CD1c-positive myeloid dendritic cell (primary cell): ENCODE results near the gene ETFB.
A peak's percentile ranks its signal among the peaks of the same experiment; 100 is the strongest.

Experiments used
- DNase-seq: peaks from one replicate; pipeline ENCODE4 v3.0.0-alpha.2; 2016; ENCODE audit errors: extremely low spot score

ETFB gene

DNA sequence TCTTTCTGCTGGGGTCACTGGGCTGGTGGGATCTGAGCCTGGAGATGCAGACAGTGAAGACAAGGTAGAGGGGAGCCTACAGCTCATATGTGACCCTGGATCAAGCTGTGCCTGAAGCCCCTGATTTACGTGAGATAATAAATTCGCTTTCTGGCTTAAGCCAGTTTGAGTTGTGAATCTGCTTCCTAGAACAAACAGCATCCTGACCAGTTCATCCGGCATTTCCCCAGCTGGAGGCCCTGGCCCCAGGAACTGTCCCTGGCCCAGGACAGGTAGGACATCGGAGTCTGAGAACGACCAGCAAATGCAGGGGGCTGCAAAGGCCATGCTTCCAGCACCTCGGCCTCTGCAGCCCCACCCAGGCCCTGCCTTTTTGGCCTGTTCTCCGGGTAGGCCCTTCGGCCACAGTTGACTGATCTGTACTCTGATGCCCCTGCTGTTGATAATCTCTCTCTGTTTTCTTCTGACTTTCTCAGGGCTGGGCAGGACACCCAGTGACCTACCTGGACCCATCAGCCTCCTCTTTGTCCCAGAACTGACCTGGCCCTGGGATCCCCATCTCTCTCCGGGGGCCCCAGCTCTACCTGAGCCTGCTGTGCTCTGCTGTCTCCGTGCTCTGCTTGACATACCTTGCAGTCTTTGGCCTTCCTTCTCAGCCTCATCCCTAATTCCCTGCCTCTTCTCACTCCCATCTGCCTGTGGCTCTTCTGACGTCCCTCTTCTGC, 14.8 kb downstream of the ETFB start:
- DNase-seq: no peak

DNA sequence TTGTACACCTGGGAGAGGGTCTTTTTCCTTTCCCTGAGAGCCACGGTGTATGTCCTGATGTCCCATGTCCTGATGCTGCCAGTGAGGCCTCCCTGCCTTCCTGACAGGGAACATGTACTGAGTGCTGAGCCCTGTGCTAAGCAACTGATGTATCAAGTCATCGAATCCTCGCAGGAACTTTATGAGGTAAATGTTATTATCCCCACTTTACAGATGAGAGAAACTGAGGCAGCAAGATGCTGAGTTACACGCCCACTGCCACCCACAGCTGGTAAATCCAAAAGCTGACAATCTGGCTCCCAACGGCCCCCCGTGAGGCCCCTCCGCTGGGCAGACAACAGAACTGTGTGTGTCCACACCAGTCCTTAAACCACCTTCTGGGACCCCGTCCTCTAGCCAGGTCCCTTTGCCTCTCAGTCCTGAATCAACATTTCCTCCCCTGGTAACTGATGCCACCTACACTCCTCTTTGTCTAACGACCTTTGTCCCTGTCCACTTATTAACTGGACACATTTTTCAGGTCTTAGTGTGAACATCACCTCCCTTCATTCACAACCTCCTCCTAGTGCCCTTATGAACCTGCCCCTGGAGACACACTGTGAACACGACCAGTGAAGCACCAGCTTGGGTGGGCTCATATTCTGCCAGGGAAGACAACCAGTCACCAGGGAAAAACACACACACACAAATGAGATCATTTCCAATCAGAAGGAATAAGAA, 18.8 kb downstream of the ETFB start:
- no peak for DNase-seq

DNA sequence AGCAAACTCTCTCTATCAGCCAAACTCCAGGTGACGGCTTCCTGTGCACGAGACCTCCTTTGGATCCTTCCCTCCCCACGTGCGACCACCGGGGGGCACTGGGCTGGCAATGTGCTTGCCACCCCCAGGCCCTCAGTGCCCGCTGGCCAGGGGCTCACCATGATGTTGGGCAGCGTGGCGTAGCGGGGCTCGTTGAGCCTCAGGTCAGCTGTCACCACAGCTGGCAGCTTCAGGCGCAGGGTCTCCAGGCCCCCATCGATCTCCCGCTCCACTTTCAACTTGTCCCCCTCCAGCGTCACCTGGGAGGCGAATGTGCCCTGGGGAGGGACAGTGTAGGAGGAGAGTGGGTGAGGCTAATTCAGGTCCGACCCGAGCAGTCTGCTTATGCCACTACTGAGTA, 19.4 kb downstream of the ETFB start:
- DNase-seq: no peak

DNA sequence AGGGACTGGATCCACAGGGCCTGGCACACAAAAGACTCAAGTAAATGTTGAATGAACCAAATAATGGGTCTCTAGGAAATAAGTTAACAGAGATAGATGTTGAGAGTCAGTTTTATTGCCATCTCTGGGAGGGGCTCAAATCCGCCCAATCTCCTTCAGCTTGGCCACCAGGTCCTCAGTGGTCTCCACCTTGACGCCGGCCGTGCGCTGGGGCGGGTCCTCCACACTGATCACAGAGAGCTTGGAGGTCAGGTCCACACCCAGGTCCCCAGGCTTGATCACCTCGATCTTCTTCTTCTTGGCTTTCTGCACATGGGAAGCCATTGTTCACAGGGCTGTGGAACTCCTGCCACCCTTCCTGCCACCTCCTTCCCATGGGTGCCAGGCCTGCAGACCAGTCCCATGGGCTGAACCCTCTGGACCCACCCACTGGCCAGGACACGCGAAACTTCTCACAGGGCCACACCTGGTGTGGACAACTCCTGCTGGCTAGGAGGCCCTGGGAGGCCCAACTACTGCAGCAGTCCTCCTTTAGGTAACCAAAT, 21.0 kb downstream of the ETFB start:
- no peak for DNase-seq

DNA sequence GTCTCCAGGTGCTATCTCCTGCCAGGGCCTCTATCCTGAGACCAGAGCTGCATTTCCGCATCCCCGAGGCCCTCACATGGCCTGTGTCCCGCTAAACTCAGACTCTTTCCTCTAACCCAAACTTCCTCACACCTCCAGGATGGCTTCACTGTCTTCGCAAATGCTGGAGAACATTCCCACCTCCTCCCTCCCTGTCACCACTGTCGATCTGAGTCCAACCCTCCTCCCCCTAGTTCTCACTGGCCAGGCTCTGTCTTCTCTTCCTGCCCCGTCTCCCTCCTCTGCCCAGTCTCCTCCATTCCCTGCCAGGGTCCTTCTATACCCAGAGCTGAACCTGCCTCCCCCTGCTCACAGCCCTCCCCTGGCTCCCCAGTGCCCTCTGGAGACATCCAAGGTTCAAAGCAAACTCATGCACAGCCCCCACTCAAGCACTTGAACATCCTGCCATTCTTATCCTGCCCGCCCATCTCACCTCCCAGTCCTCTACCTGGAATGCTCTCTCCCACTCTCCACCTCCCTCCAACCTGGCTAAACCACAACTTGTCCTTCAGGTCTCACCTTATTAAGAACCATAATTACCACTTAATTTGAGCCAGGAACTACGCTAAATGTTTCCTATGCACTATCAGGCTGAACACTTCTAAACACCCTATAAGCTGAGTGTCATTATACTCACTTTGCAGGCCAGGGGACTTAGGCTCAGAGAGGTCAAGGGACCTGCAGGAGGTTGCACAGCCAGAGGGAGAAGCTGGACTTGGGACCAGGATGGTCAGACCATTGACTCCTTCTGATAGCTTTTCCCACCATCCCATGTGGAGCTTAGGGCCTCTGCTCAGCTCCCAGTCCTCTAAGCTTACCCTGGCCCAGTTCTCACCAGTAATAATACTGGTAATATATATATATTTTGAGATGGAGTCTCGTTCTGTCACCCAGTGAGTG, 23.3 kb downstream of the ETFB start:
- DNase-seq: no peak

DNA sequence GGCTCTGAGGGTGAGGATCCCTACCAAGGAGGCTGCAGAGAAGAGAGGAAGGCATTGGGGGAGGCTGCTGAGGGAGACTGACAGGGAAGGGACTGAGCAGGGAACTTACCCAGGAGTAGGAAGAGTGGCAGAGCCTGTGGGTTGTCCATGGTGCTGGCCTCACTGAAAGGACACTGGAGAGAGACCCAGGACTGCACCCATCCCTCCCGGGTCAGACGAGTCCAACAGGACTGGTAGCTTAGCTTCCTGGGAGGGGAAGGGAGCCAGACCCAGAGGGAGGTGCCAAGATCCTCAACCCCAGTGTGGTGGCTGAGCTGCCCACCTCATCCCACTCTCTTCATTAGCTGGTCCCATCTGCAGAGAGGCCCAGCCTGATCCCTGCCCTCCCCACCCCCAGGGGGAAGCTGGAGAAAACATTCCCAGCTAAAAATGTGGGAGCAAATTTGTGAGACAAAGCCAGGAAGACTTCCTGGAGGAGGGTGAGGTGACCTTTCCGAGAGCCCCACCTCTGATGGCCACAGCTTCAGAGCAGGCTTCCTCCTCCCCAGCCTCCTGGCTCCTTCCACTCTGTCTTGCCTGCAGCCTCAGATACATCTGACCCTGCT, 24.1 kb downstream of the ETFB start, which contains the start of gene VSIG10L:
TSS of gene VSIG10L (minus strand) at position 164 of the 605 bp plus-strand sequence. CDS start at position 149, 15 bp downstream.
- no peak for DNase-seq

DNA sequence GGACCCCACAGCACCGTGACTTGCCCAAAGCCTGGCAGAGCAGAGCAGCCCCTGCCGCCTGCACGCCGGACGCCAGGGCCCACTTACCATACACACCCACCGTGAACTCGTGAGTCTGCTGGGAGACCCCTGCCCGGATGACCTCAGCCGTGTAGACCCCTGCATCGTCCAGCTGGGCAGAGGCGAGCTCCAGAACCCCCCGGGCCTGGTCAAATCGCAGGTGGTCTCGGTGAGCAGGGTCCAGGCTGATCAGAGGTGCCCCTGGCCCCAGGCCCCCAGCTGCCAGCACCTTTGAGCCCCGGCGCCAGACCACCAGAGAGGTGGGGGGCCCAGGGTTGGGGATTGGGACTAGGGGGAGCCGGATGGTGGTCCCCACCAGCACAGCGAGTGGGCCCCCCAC, 25.1 kb downstream of the ETFB start:
- DNase-seq: no peak

DNA sequence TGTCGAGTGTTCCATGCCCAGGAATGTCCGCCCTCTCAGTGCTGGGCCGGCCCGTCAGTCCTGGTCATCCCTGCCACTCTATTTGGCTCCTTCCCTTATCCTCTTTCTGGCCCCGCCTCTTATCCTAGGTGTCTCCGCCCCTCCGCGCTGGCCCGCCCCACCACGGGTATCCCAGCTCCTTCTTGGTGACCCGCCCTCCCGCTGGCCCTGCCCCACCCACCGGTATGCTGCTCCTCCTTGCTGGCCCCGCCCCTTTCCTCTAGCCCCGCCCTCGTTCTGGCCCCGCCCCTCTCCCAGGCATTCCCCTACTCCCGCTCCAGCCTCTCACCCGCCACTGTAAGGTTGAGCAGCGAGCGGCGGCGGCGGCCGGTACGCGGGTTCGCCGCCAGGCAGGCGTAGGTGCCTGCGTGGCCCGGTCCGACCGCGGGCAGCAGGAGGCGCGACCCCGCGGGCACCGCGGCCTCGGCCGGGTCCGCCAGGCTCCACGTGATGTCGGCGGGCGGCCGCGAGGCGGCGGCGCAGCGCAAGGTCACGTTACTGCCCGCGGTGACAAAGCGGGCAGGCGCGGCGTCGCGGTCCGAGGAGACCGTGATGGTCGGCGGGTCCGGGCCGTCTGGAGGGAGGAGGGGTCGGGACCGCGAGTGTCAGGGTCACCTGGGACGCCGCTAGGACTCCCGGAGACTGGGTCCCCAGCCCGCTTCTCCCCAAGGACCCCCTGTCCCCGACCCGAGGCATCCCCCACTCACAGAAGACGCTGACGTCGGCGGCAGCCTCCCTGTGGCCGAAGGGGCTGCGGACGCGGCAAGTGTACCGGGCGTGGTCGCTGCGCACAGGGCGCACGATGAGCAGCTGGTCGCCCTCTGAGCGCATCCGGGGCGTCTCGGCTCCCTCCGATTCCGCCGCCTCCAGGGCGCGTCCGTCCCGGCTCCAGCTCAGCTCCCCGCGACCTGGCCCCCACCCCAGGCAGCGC, 26.2 kb downstream of the ETFB start:
- DNase-seq: peak; percentile 97

DNA sequence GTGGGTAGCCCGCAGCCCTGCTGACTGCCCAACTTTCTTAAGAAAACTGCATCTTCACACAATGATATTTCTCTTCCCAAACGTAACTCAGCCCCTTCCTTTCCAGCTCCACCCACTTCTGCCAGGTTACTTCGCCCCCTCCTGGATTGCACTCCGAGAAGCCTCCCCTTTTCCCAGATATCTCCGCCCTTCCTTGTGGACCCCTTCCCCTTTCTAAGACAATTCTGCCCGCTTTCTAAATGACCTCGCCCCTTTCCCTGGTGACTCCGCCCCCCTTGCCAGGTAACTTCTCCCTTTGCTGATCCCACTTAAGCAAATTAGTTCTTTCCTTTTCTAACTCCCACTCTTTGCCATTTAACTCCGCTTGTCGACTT, 26.9 kb downstream of the ETFB start:
- DNase-seq: no peak

DNA sequence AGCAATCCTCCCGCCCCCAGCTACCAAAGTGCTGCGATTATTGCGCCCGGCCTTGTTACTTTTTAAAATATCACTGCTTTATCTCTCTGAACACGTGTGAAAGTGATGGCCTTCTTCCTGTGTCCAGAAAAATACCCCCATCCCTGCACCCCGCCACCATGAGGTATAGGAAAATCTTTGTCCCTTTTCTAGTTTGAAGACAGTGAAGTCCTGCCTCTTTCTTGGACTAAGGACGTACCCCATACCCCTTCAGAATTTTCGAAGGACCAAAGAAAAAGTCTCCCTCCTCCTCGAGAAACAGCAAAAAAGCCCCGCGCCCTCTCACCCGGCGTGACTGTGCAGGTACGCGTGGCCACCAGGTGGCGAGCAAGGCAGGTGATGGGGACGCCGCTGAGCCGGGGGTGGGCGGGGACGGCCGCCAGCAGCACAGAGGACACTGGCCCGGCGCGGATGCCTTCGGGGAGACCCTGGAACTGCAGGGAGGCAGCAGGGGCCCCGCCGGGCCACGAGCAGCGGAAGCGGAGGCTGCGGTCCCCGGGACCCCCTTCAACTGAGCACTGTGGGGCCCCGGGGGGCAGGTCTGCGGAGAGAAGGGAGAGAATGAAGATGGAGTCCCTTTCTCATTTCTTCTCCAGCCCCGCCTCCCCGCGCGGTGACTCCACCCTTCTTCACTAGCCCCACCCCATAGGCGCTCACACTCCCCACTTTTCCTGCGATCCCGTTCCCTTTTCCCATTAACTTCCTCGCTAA, 27.4 kb downstream of the ETFB start:
- DNase-seq: peak; percentile 80

DNA sequence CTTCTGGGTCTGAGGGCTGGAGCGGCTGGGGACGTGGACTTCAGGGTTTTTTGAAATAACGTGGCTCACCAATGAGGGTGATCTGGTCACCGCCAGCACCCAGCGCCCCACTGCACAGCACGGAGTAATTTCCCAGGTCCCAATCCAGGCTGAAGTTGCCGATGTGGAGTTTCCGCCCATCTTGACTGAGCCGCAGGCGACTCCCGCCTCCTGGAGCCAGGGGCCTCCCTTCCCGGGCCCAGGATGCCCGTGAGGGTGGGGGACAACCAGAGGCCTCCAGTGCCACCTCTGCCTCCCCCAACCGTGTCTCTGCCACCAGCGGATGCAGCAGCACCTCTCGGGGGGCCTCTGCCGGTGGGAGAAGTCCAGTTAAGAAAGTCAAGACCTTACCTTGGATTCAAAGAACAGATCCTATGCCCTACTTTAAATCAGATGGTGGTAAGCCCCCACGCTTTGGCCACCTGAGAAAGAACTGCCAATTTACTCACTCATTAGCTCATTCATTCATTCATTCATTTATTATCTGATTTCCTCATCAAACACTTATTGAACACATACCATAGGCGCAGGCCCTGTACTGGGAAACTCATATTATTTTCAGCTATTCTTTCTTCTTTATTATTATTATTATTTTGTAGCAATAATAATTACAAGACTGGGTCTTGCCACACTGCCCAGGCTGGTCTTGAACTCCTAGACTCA, 28.2 kb downstream of the ETFB start:
- DNase-seq: no peak

DNA sequence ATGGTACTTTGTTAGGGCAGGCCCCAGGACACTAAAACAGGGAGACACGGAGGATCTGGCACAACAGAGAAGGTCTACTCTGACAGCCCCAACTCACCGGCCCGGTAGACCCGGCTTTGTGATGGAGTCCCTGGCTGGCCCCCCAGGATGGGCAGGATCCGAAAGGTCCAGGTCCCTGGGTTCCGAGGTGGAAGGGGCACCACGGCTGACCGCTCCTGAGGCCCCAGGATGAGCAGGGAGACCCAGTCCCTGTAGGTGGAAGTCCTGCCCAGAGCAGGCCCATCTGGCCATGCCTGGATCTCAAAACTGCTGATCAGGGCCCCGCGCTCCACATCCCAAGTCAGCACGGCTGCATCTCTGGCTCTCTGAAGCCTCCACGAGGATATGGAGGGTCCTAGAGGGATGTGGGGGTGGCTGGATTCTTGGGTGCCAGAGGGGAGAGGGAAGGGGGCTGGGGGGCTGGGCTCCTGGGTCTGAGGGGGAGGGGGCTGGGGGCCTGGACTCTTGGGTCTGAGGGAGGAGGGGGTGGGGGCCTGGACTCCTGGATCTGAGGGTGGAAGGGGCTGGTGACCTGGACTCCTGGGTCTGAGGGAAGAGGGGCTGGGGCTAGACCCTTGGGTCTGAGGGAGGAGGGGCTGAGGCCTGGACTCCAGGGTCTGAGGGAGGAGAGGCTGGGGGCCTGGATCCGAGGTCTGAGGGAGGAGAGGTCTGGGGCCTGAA, 28.9 kb downstream of the ETFB start:
- no peak for DNase-seq

DNA sequence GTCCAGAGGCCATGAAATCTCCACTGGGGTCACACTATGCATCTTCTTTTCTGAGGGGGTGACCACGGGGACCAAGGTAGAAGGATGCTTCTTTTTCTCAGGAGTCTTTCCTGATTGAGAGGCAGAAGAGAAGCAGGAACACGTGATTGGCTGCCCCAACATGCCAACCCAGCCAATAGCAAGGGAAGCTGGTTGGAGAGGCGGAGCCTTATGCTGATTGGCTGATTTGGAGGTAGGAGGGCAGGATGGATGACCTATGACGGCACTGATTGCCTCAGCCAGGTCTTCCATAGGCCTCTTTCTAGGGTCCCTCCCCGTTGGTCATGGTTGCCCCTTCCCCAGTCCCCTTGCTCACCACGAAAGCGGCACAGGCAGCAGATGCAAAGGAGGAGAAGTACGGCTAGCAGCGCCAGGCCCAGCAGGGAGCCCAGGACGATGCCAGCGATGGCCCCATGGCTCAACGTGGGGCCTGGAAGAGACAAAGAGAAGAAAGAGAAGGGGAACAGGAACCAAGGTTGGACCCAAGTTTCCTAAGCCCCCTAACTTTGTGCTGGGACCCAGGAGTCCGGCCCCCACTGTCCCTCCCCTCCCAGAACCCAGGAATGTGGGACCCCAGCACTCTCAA, 32.2 kb downstream of the ETFB start:
- DNase-seq: no peak

DNA sequence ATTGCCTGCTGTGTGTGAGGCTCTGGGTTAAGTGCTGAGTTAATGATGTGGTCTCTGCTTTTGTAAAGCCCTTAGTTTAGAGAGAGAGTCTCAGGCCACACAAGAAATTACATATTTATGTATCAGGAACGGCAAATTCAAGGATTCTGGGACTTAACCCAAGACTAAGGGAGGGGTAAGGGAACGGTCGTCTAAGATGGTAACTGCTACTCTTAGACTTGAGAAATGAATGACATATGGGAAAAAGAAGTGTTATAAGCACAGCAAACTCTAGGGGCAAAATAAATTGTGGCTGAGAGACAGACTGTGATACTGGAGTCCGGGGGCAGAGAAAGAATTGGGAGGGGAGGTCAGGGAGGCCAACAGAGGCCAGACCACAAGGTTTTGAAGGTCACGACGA, 34.5 kb downstream of the ETFB start:
- no peak for DNase-seq

DNA sequence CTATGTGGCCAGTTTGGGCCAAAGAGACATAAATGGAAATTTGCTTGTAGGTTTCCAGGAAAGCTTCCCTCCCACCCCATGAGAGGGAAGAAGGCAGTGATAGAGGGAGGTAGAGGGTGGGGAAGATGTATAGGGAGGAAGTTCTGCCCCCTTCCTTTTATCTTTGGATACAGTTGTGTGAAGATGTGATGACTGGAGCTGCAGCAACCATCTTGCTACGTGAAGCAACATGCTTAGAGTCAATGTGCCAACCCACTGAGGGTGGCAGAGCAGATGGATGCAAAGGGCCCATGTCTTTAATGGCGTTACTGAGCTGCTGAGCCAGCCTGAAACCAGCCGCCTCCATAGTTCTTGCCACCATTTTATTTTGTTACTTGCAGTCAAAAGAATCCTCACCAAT, 35.0 kb downstream of the ETFB start:
- DNase-seq: no peak

DNA sequence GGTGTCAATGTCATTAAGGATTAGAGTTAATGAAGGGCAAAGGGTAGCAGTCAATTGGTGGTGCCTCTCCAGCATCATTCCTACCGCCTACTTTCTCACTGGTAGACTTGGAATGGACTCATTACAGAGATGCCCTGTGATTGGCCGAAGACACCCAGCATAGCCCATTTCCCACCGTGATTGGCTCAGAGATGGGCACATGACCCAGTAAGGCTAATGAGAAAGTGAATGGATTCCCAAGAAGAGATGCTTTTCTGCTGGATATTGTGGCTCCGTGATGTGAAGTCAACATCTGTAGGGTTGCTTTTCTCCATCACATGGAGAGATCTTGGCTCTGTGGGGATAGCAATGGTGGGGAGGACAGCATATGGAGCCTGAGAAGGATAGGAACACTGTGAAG, 35.8 kb downstream of the ETFB start:
- no peak for DNase-seq

DNA sequence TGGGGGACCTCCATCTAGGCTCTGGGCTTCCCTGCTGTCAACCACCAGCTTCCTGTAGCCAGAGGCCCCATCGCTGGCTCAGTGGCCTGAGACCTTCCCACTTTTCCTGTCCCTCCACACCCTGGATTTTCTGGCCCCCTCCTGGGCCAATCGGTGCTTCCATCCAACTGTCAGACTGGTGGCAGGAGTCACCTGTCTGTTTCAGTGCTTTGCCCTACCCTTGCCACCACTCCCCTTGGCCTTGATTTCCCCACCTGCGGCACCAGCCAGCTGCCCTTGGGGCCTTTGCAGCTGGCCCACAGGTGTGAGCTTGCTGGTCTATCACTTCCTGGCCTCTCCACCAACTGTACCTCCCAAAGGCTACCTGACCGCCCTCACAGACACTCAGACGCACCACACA, 36.8 kb downstream of the ETFB start:
- no peak for DNase-seq
